PFSK-1 (cell line): Measurements from ENCODE around the gene NAA15.

Experiments used
- FOXP2 ChIP-seq: optimal IDR thresholded peaks from 2 replicates; pipeline ENCODE3; 2011; ENCODE audit warnings: borderline replicate concordance, control low read depth, inconsistent platforms; ENCODE audit not compliant: insufficient read depth; ENCODE audit errors: extremely low read length, extremely low read depth
- POLR2AphosphoS5 ChIP-seq: IDR thresholded peaks from 2 replicates; pipeline ENCODE4 v1.6.1; 2012; ENCODE audit warnings: low read depth, mild to moderate bottlenecking, control low read depth, low read length, moderate library complexity
- SIN3A ChIP-seq: IDR thresholded peaks from 2 replicates; pipeline ENCODE4 v1.6.1; 2012; ENCODE audit warnings: mild to moderate bottlenecking, low read length, moderate library complexity, borderline replicate concordance; ENCODE audit not compliant: insufficient read depth
- TAF1 ChIP-seq: IDR thresholded peaks from 2 replicates; pipeline ENCODE4 v1.6.1; 2012; ENCODE audit warnings: low read length, control low read depth, borderline replicate concordance; ENCODE audit not compliant: insufficient read depth
- TF ChIP-seq, protein P1 (sequence below), 2 experiments: IDR thresholded peaks; 2 replicates each; pipeline versions ENCODE4 v1.6.1 to v1.8.0; 2011 to 2012; ENCODE audit warnings: low read depth in 2 of 2, low read length in 2 of 2, control low read depth in 1 of 2, inconsistent platforms in 1 of 2, mild to moderate bottlenecking in 1 of 2, moderate library complexity in 1 of 2; ENCODE audit not compliant: insufficient read depth in 1 of 2

The NAA15 gene

DNA sequence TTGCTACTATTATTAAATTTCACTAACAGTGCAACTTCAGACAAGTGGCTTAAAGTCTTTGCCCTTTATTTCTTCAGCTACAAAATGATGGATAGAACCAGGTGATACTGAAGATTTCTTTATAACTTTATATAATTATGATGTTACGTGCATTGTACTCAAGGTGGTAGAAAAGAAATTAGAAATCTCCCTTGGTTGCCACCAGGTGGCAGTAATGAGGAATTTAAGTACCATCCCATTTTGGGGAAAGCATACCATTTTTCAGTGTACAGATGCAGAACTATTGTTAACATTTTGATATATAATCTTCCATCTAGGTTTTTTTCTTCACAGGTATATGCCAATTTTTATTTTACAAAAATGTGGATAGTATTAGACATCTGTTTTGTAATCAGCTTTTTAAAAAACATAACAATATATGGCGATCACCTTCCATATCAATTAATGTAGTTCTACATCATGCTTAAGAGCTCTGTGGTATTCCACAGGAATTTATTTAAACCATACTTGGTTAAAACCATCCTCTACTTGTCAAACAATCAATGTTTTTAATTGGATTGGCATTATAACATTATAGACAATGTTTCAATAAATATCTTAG lies 114.9 kb downstream of the NAA15 start:
- TF ChIP-seq TAF1 = no peak
- no peak for TF ChIP-seq SIN3A
- TF ChIP-seq, protein P1, sequence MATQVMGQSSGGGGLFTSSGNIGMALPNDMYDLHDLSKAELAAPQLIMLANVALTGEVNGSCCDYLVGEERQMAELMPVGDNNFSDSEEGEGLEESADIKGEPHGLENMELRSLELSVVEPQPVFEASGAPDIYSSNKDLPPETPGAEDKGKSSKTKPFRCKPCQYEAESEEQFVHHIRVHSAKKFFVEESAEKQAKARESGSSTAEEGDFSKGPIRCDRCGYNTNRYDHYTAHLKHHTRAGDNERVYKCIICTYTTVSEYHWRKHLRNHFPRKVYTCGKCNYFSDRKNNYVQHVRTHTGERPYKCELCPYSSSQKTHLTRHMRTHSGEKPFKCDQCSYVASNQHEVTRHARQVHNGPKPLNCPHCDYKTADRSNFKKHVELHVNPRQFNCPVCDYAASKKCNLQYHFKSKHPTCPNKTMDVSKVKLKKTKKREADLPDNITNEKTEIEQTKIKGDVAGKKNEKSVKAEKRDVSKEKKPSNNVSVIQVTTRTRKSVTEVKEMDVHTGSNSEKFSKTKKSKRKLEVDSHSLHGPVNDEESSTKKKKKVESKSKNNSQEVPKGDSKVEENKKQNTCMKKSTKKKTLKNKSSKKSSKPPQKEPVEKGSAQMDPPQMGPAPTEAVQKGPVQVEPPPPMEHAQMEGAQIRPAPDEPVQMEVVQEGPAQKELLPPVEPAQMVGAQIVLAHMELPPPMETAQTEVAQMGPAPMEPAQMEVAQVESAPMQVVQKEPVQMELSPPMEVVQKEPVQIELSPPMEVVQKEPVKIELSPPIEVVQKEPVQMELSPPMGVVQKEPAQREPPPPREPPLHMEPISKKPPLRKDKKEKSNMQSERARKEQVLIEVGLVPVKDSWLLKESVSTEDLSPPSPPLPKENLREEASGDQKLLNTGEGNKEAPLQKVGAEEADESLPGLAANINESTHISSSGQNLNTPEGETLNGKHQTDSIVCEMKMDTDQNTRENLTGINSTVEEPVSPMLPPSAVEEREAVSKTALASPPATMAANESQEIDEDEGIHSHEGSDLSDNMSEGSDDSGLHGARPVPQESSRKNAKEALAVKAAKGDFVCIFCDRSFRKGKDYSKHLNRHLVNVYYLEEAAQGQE (IDR thresholded peaks at IDR 0.05; ENCODE audit: insufficient read depth in 1 of 2, low read depth in 2 of 2, low read length in 2 of 2) = no peak
- no peak for TF ChIP-seq FOXP2
- no peak for TF ChIP-seq POLR2AphosphoS5

DNA sequence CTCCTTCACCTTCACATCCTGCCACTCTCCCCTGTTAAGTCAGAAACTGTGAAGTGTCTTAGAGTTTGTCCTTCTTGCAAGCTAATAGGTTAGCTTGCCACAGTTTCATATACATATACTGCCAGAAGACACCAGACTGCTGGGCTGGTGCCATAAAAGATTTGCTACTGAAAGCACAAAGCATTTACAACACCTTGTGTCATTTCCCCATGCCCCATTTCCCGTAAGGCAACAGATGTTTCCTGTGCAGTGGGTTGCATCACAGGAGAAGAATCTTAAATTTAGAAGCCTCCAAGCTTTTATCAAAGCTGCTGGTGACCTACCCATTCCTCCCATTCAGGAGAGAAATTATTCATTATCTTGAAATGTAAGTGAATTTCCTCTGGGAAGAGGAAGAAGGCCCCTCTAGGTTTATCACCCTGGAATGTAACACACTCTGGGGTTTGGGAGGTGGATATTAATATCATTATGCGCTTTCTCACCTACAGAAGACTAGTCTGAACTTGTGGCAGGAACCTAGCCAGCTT lies 118.1 kb downstream of the NAA15 start:
- no peak for TF ChIP-seq SIN3A
- TF ChIP-seq TAF1 = no peak
- TF ChIP-seq, protein P1 (IDR thresholded peaks at IDR 0.05; ENCODE audit: insufficient read depth in 1 of 2, low read depth in 2 of 2, low read length in 2 of 2) = no peak
- no peak for TF ChIP-seq POLR2AphosphoS5
- no peak for TF ChIP-seq FOXP2

DNA sequence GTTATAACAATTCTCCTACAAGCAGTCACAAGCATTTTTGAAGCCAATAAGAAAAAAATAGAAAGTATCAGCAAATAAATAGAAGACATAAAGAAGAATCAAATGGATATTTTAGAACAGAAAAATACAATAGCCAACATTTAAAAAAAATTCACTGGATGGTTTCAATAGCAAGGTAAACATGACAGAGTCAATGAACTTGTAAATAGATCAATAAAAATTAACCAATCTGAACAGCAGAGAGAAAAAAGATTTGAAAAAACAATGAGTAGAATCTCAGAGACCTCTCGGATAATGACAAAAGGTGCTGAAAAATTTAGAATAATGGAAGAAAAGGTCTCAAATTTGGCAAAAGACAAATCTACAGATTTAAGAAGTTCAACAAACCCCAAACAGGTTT lies 119.3 kb downstream of the NAA15 start:
- no peak for TF ChIP-seq POLR2AphosphoS5
- no peak for TF ChIP-seq SIN3A
- TF ChIP-seq TAF1 = no peak
- TF ChIP-seq, protein P1 (IDR thresholded peaks at IDR 0.05; ENCODE audit: insufficient read depth in 1 of 2, low read depth in 2 of 2, low read length in 2 of 2) = no peak
- no peak for TF ChIP-seq FOXP2

DNA sequence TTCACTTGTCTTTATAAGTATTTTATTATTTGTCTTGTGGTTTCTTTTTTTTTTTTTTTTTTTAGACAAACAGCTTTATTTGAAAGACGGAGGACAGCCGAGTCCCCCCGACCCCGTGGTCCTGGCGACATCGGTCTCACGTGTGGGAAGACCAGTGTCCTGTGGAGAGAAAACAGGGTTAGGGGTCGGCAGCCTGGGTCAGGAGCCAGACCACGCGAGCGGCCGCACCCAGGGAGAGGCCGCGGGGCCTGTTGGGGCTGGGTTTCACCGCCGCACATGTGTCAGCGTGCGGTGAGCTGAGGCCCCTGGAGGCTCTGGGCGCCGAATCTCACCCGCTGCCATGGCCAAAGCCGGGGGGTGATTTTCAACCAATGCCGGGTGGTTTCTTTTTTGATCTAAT lies 134.8 kb downstream of the NAA15 start:
- TF ChIP-seq POLR2AphosphoS5 (no peak), TAF1 (no peak), SIN3A (no peak)
- TF ChIP-seq, protein P1 (IDR thresholded peaks at IDR 0.05; ENCODE audit: insufficient read depth in 1 of 2, low read depth in 2 of 2, low read length in 2 of 2) = no peak

DNA sequence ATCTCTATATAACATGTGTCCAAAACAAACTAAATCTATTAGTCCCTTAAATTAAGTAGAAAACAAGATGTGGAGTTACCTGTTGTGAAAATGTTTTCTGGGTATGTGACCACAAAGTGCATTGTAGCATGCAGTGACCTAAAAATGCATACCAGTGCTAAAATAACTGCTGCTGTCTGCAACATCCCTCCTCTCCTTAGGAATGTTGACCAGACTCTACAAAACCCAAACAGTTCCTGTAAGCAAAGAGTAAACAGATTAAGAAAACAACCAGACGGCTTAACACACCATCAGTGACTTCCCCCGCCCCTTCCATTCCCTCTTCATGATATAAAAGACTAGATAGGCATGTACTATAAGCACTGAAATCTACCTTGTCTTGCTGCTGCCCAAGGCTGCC lies 136.8 kb downstream of the NAA15 start:
- no peak for TF ChIP-seq FOXP2
- no peak for TF ChIP-seq POLR2AphosphoS5
- TF ChIP-seq, protein P1 (IDR thresholded peaks at IDR 0.05; ENCODE audit: insufficient read depth in 1 of 2, low read depth in 2 of 2, low read length in 2 of 2) = no peak
- no peak for TF ChIP-seq SIN3A
- no peak for TF ChIP-seq TAF1
